SK-N-SH treated with all-trans-retinoic acid at 6 μM for 48 hours (cell line): ENCODE data around the gene MTFR1L.

Experiments
- ARNTL ChIP-seq: fragments of 450-650 bp; formaldehyde crosslinking; IDR thresholded peaks from 2 replicates; pipeline ENCODE4 v1.5.0; 2020; ENCODE audit warnings: low read depth, mild to moderate bottlenecking, moderate library complexity, borderline replicate concordance
- CSDC2 ChIP-seq: fragments of 250-450 bp; sonication (Bioruptor Pico); IDR thresholded peaks from 2 replicates; pipeline ENCODE4 v1.5.0; 2020; ENCODE audit warnings: mild to moderate bottlenecking, moderate library complexity
- ESRRG ChIP-seq: fragments of 250-450 bp; sonication (Bioruptor Pico); IDR thresholded peaks from 2 replicates; pipeline ENCODE4 v1.6.1; 2021; ENCODE audit warnings: mild to moderate bottlenecking
- ISL1 ChIP-seq: fragments of 250-450 bp; sonication (Bioruptor Pico); IDR thresholded peaks from 2 replicates; pipeline ENCODE4 v2.1.2; 2022; ENCODE audit warnings: mild to moderate bottlenecking, moderate library complexity
- OSR1 ChIP-seq: fragments of 250-450 bp; sonication (Bioruptor Pico); IDR thresholded peaks from 2 replicates; pipeline ENCODE4 v1.8.0; 2022; ENCODE audit warnings: moderate library complexity, mild to moderate bottlenecking, inconsistent platforms
- RARB ChIP-seq: fragments of 250-450 bp; sonication (Bioruptor Pico); IDR thresholded peaks from 2 replicates; pipeline ENCODE4 v1.8.0; 2021; ENCODE audit warnings: mild to moderate bottlenecking, moderate library complexity
- TCF4 ChIP-seq: fragments of 250-450 bp; sonication (Bioruptor Pico); IDR thresholded peaks from 2 replicates; pipeline ENCODE4 v1.8.0; 2021; ENCODE audit warnings: mild to moderate bottlenecking, moderate library complexity, borderline replicate concordance
- ZFP3 ChIP-seq: fragments of 250-450 bp; sonication (Bioruptor Pico); IDR thresholded peaks from 2 replicates; pipeline ENCODE4 v1.5.0; 2020; ENCODE audit warnings: mild to moderate bottlenecking, moderate library complexity
- ZFP30 ChIP-seq: fragments of 450-650 bp; formaldehyde crosslinking; IDR thresholded peaks from 2 replicates; pipeline ENCODE4 v1.5.0; 2022; ENCODE audit warnings: mild to moderate bottlenecking, moderate library complexity
- ZNF8 ChIP-seq: fragments of 450-650 bp; formaldehyde crosslinking; IDR thresholded peaks from 2 replicates; pipeline ENCODE4 v1.5.0; 2020; ENCODE audit warnings: mild to moderate bottlenecking, moderate library complexity
- TF ChIP-seq, protein P1 (sequence below): fragments of 250-450 bp; sonication (Bioruptor Pico); IDR thresholded peaks from 2 replicates; pipeline ENCODE4 v1.5.0; 2020; ENCODE audit warnings: mild to moderate bottlenecking, moderate library complexity
- TF ChIP-seq, protein P2 (sequence below): fragments of 250-450 bp; sonication (Bioruptor Pico); IDR thresholded peaks from 2 replicates; pipeline ENCODE4 v1.5.1; 2020; ENCODE audit warnings: low read depth, mild to moderate bottlenecking, moderate library complexity
- TF ChIP-seq, protein P3 (sequence below): fragments of 250-450 bp; sonication (Bioruptor Pico); IDR thresholded peaks from 2 replicates; pipeline ENCODE4 v1.8.0; 2020; ENCODE audit warnings: mild to moderate bottlenecking, moderate library complexity, borderline replicate concordance

DNA sequence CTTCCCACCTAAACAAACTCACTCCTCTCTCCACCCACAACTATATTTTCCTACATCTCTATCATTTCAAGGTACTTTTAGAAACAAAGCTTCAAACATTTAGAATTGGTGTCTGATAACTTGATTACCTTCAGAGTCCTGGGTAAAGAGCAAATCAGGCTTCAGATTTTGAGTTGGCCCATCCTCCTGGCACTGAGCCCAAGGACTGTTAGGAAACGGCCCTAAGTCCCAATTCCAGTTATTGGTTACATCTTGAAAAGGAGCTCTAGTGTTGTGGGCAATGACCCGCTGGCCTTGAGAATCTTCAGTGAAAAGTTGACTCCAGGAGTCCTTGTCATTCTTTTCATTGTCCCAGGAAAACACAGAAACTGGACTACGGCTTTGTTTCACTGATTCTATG, 15.1 kb downstream of the MTFR1L start:
- TF ChIP-seq OSR1 (no peak), ZFP30 (CRISPR knock-in tag) (no peak), ISL1 (CRISPR knock-in tag) (no peak), RARB (no peak), ARNTL (CRISPR knock-in tag) (no peak), ESRRG (CRISPR knock-in tag) (no peak), ZFP3 (CRISPR knock-in tag) (no peak), TCF4 (CRISPR knock-in tag) (no peak), CSDC2 (CRISPR knock-in tag) (no peak), ZNF8 (CRISPR knock-in tag) (no peak)
- TF ChIP-seq, protein P1, sequence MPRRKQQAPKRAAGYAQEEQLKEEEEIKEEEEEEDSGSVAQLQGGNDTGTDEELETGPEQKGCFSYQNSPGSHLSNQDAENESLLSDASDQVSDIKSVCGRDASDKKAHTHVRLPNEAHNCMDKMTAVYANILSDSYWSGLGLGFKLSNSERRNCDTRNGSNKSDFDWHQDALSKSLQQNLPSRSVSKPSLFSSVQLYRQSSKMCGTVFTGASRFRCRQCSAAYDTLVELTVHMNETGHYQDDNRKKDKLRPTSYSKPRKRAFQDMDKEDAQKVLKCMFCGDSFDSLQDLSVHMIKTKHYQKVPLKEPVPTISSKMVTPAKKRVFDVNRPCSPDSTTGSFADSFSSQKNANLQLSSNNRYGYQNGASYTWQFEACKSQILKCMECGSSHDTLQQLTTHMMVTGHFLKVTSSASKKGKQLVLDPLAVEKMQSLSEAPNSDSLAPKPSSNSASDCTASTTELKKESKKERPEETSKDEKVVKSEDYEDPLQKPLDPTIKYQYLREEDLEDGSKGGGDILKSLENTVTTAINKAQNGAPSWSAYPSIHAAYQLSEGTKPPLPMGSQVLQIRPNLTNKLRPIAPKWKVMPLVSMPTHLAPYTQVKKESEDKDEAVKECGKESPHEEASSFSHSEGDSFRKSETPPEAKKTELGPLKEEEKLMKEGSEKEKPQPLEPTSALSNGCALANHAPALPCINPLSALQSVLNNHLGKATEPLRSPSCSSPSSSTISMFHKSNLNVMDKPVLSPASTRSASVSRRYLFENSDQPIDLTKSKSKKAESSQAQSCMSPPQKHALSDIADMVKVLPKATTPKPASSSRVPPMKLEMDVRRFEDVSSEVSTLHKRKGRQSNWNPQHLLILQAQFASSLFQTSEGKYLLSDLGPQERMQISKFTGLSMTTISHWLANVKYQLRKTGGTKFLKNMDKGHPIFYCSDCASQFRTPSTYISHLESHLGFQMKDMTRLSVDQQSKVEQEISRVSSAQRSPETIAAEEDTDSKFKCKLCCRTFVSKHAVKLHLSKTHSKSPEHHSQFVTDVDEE (CRISPR knock-in tag) = no peak
- TF ChIP-seq, protein P2, sequence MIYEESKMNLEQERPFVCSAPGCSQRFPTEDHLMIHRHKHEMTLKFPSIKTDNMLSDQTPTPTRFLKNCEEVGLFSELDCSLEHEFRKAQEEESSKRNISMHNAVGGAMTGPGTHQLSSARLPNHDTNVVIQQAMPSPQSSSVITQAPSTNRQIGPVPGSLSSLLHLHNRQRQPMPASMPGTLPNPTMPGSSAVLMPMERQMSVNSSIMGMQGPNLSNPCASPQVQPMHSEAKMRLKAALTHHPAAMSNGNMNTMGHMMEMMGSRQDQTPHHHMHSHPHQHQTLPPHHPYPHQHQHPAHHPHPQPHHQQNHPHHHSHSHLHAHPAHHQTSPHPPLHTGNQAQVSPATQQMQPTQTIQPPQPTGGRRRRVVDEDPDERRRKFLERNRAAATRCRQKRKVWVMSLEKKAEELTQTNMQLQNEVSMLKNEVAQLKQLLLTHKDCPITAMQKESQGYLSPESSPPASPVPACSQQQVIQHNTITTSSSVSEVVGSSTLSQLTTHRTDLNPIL = no peak
- TF ChIP-seq, protein P3, sequence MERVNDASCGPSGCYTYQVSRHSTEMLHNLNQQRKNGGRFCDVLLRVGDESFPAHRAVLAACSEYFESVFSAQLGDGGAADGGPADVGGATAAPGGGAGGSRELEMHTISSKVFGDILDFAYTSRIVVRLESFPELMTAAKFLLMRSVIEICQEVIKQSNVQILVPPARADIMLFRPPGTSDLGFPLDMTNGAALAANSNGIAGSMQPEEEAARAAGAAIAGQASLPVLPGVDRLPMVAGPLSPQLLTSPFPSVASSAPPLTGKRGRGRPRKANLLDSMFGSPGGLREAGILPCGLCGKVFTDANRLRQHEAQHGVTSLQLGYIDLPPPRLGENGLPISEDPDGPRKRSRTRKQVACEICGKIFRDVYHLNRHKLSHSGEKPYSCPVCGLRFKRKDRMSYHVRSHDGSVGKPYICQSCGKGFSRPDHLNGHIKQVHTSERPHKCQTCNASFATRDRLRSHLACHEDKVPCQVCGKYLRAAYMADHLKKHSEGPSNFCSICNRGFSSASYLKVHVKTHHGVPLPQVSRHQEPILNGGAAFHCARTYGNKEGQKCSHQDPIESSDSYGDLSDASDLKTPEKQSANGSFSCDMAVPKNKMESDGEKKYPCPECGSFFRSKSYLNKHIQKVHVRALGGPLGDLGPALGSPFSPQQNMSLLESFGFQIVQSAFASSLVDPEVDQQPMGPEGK (CRISPR knock-in tag) = no peak
